Trophoblast cell (in vitro differentiated cells and primary cell): ENCODE data around the gene COA1.

Experiments used
- DNase-seq, 2 donors: peaks; one replicate each; pipeline ENCODE4 v3.0.0-alpha.2; 2016
- H2AFZ ChIP-seq: 2 replicates; pipeline ENCODE4 v1.6.1; 2013; ENCODE audit warnings: low read length, moderate library complexity, mild to moderate bottlenecking; ENCODE audit not compliant: insufficient read depth, poor library complexity
- H2AK5ac ChIP-seq: 2 replicates; pipeline ENCODE4 v1.6.1; 2013; ENCODE audit warnings: mild to moderate bottlenecking, low read length
- H2BK120ac ChIP-seq: 2 replicates; pipeline ENCODE4 v1.6.1; 2013; ENCODE audit warnings: low read length, mild to moderate bottlenecking, moderate library complexity; ENCODE audit not compliant: insufficient read depth, poor library complexity
- H2BK12ac ChIP-seq: 2 replicates; pipeline ENCODE4 v1.6.1; 2013; ENCODE audit warnings: mild to moderate bottlenecking, low read length, moderate library complexity
- H2BK5ac ChIP-seq: 2 replicates; pipeline ENCODE4 v1.6.1; 2013; ENCODE audit warnings: low read length, low read depth, moderate library complexity, mild to moderate bottlenecking; ENCODE audit not compliant: poor library complexity
- H3K14ac ChIP-seq: 2 replicates; pipeline ENCODE4 v1.6.1; 2013; ENCODE audit warnings: mild to moderate bottlenecking, low read length
- H3K18ac ChIP-seq: 2 replicates; pipeline ENCODE4 v1.6.1; 2013; ENCODE audit warnings: mild to moderate bottlenecking, low read length
- H3K23ac ChIP-seq: 2 replicates; pipeline ENCODE4 v1.6.1; 2013; ENCODE audit warnings: low read length
- H3K27ac ChIP-seq: 2 replicates; pipeline ENCODE4 v1.5.1; 2013; ENCODE audit warnings: low read depth, mild to moderate bottlenecking, inconsistent platforms, low read length, moderate library complexity
- H3K27me3 ChIP-seq: 2 replicates; pipeline ENCODE4 v1.6.1; 2013; ENCODE audit warnings: inconsistent platforms, mild to moderate bottlenecking, low read length, moderate library complexity; ENCODE audit not compliant: insufficient read depth
- H3K36me3 ChIP-seq, 2 experiments: 1 replicate in 1 of 2; 2 replicates in 1 of 2; pipeline ENCODE4 v1.6.1; 2013; ENCODE audit warnings: low read length in 2 of 2, mild to moderate bottlenecking in 2 of 2, moderate library complexity in 1 of 2; ENCODE audit not compliant: insufficient read depth in 2 of 2, control insufficient read depth in 1 of 2
- H3K4ac ChIP-seq: 2 replicates; pipeline ENCODE4 v1.6.1; 2013; ENCODE audit warnings: low read depth, mild to moderate bottlenecking, low read length, moderate library complexity
- H3K4me1 ChIP-seq, 2 experiments: 1 replicate in 1 of 2; 2 replicates in 1 of 2; pipeline ENCODE4 v1.6.1; 2013; ENCODE audit warnings: low read length in 2 of 2, mild to moderate bottlenecking in 2 of 2, moderate library complexity in 1 of 2; ENCODE audit not compliant: insufficient read depth in 2 of 2, control insufficient read depth in 1 of 2
- H3K4me2 ChIP-seq: 2 replicates; pipeline ENCODE4 v1.6.1; 2013; ENCODE audit warnings: inconsistent platforms, mild to moderate bottlenecking, low read length, moderate library complexity
- H3K4me3 ChIP-seq: 2 replicates; pipeline ENCODE4 v1.5.1; 2013; ENCODE audit warnings: mild to moderate bottlenecking, low read depth, low read length, inconsistent platforms
- H3K79me1 ChIP-seq: one replicate; pipeline ENCODE4 v1.6.1; 2013; ENCODE audit warnings: low read length
- H3K79me2 ChIP-seq: 2 replicates; pipeline ENCODE4 v1.6.1; 2013; ENCODE audit warnings: low read length, mild to moderate bottlenecking; ENCODE audit not compliant: control insufficient read depth, insufficient read depth, poor library complexity
- H3K9ac ChIP-seq: 2 replicates; pipeline ENCODE4 v1.6.1; 2013; ENCODE audit warnings: mild to moderate bottlenecking, low read length
- H3K9me3 ChIP-seq: 2 replicates; pipeline ENCODE4 v1.6.1; 2013; ENCODE audit warnings: low read depth, mild to moderate bottlenecking, control low read depth, inconsistent platforms, low read length; ENCODE audit not compliant: insufficient read depth
- H4K12ac ChIP-seq: 2 replicates; pipeline ENCODE4 v1.6.1; 2013; ENCODE audit warnings: low read depth, mild to moderate bottlenecking, low read length, moderate library complexity
- H4K8ac ChIP-seq: 2 replicates; pipeline ENCODE4 v1.6.1; 2013; ENCODE audit warnings: low read depth, mild to moderate bottlenecking, low read length, moderate library complexity
- H4K91ac ChIP-seq: one replicate; pipeline ENCODE4 v1.6.1; 2013; ENCODE audit warnings: low read depth, mild to moderate bottlenecking, low read length, moderate library complexity
- WGBS: extraction: QIAGEN DNeasy Blood & Tissue Kit; methylation state at CpG from one replicate; pipeline ENCODE4 v1.1.7; 2013; ENCODE audit warnings: missing lambda C conversion rate; ENCODE audit not compliant: insufficient read length, insufficient coverage; ENCODE audit errors: extremely low coverage; 5-methylcytosine and 5-hydroxymethylcytosine counted together

The COA1 gene

DNA sequence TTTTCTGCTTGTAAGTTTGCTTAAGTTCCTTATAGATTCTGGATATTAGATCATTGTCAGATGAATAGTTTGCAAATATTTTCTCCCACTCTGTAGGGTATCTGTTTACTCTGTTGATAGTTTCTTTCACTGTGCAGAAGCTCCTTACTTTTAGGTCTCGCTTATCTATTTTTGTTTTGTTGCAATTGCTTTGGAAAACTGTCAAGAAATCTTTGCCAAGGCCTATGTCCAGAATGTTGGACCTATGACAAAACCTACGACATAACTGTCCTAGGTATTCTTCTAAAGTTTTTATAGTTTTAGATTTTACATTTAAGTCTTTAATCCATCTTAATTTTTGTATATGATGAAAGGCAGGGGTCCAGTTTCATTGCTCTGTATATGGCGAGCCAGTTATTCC, 27.4 kb downstream of the COA1 start:
- Histone ChIP-seq H3K79me2 (no peaks in the 10 kb centered on the region), H3K18ac (no peak overlapping the region), H2BK12ac (no peak overlapping the region), H4K8ac (no peak overlapping the region), H3K4me1 (no peaks in the 10 kb centered on the region), H3K79me1 (no peaks in the 10 kb centered on the region), H3K4ac (no peak overlapping the region), H3K9ac (no peak overlapping the region), H3K23ac (no peak overlapping the region), H3K27ac (no peak overlapping the region), H2AFZ (no peak overlapping the region), H4K91ac (no peak overlapping the region), H3K27me3 (no peaks in the 10 kb centered on the region), H3K4me3 (no peak overlapping the region), H2AK5ac (no peak overlapping the region), H3K36me3 (peaks cover 4 to 5% of the 10 kb centered on the region in 2 experiments), H4K12ac (no peak overlapping the region), H2BK120ac (no peak overlapping the region), H3K9me3 (peaks cover 1% of the 10 kb centered on the region), H3K4me2 (no peak overlapping the region), H3K14ac (no peak overlapping the region), H2BK5ac (no peak overlapping the region)
- no peak for DNase-seq
- WGBS: no CpG with 5 or more reads among the region's 3 CpGs

DNA sequence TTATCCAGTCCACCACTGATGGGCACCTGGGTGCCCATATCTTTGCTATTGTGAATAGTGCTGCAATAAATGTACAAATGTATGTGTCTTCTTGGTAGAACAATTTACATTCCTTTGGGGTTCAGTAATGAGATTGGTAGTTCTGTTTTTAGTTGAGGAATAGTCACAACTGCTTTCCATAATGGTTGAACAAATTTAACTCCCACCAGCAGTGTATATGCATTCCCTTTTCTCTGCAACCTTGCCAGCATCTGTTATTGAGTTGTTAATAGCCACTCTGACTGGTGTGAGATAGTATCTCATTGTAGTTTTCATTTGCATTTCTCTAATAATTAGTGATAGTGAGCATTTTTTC, 27.8 kb downstream of the COA1 start:
- peaks cover 4 to 5% of the 10 kb centered on the region in 2 experiments for H3K36me3 ChIP-seq
- H3K4me1 ChIP-seq: no peaks in the 10 kb centered on the region
- no peak overlapping the region for H4K8ac ChIP-seq
- no peak overlapping the region for H3K4ac ChIP-seq
- H2AFZ ChIP-seq: no peak overlapping the region
- H3K4me2 ChIP-seq: no peak overlapping the region
- peaks cover 1% of the 10 kb centered on the region for H3K9me3 ChIP-seq
- no peak overlapping the region for H2BK5ac ChIP-seq
- H3K23ac ChIP-seq: no peak overlapping the region
- no peaks in the 10 kb centered on the region for H3K79me1 ChIP-seq
- no peak overlapping the region for H3K9ac ChIP-seq
- H3K79me2 ChIP-seq: no peaks in the 10 kb centered on the region
- no peak overlapping the region for H4K12ac ChIP-seq
- no peaks in the 10 kb centered on the region for H3K27me3 ChIP-seq
- H2AK5ac ChIP-seq: no peak overlapping the region
- H3K14ac ChIP-seq: no peak overlapping the region
- H4K91ac ChIP-seq: no peak overlapping the region
- DNase-seq: no peak
- no peak overlapping the region for H3K27ac ChIP-seq
- H3K4me3 ChIP-seq: no peak overlapping the region
- no peak overlapping the region for H2BK120ac ChIP-seq
- no peak overlapping the region for H2BK12ac ChIP-seq
- H3K18ac ChIP-seq: no peak overlapping the region

DNA sequence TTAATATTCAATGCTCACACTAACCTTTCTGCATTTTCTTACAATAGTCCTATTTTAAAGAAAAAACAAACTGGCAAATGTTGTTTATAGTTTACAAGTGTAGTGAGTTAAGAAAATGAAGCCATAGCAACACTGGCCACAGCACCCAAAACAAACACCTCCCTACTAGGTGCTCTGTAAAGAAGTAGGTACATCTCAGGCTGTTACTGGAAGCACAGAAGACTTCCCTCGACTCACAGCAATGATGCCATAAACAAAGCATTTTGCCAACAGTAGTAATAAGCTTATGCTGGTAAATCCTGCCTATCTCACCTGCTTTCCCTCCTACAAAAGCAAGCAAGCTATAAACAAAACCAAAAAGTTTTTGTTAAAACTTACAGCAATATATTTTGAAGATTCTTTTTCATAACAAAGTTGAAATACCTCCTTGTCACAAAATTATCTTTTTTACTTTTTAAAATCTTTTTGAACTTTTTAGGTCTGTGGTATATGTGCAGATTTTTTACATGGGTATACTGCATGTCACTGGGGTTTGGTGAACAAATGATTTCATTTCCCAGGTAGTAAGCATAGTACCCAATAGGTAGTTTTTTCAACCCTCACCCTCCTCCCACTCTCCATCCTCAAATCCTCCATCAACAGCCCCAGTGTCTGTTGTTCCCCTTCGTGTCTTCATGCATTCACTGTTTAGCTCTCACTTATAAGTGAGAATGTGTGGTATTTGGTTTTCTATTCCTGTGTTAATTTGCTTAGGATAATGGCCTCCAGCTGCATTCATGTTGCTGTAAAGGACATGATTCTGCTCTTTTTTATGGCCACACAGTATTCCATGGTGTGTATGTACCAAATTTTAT, 28.4 kb downstream of the COA1 start:
- H3K79me2 ChIP-seq: no peaks in the 10 kb centered on the region
- H3K4ac ChIP-seq: no peak overlapping the region
- peaks cover 4 to 5% of the 10 kb centered on the region in 2 experiments for H3K36me3 ChIP-seq
- no peak overlapping the region for H2AK5ac ChIP-seq
- no peak overlapping the region for H2BK120ac ChIP-seq
- no peak overlapping the region for H3K4me3 ChIP-seq
- no peak overlapping the region for H2BK12ac ChIP-seq
- no peak overlapping the region for H3K9ac ChIP-seq
- no peaks in the 10 kb centered on the region for H3K79me1 ChIP-seq
- H4K12ac ChIP-seq: no peak overlapping the region
- H3K4me1 ChIP-seq: no peaks in the 10 kb centered on the region
- no peak overlapping the region for H3K14ac ChIP-seq
- no peak overlapping the region for H3K18ac ChIP-seq
- no peak overlapping the region for H4K91ac ChIP-seq
- no peak for DNase-seq
- WGBS: no CpG with 5 or more reads among the region's 2 CpGs
- H3K9me3 ChIP-seq: peaks cover 1% of the 10 kb centered on the region
- no peak overlapping the region for H4K8ac ChIP-seq
- H3K27me3 ChIP-seq: no peaks in the 10 kb centered on the region
- no peak overlapping the region for H2BK5ac ChIP-seq
- H3K4me2 ChIP-seq: no peak overlapping the region
- no peak overlapping the region for H3K23ac ChIP-seq
- no peak overlapping the region for H3K27ac ChIP-seq
- no peak overlapping the region for H2AFZ ChIP-seq

GRCh38 chr7:43700059-43700501, 29.2 kb downstream of the COA1 start:
- Histone ChIP-seq H2AK5ac (no peak overlapping the region), H3K4ac (no peak overlapping the region), H2BK120ac (no peak overlapping the region), H3K79me2 (no peaks in the 10 kb centered on the region), H3K79me1 (no peaks in the 10 kb centered on the region), H3K14ac (no peak overlapping the region), H3K9ac (no peak overlapping the region), H3K27me3 (no peaks in the 10 kb centered on the region), H3K4me3 (no peak overlapping the region), H4K91ac (no peak overlapping the region), H2AFZ (no peak overlapping the region), H2BK5ac (no peak overlapping the region), H3K18ac (no peak overlapping the region), H3K4me2 (no peak overlapping the region), H3K27ac (no peak overlapping the region), H2BK12ac (no peak overlapping the region), H3K23ac (no peak overlapping the region), H4K8ac (no peak overlapping the region), H3K9me3 (no peaks in the 10 kb centered on the region), H4K12ac (no peak overlapping the region), H3K4me1 (no peaks in the 10 kb centered on the region), H3K36me3 (peaks cover 0 to under 1% of the 10 kb centered on the region in 2 experiments)
- DNase-seq: peak in 1 of 2 donors; percentile 84
- WGBS: no CpG with 5 or more reads among the region's 6 CpGs
